Measurements from ENCODE around the gene DSC1. TPM values are rescaled to one million over a fixed set of nuclear protein-coding genes. Genes with fewer than 3 reads are reported as not detected.

DSC1 gene
- total and polyA plus RNA-seq, 2 of the 13 experiments (the other 11 are each of a cell fraction or from before 2014, with no cell fraction given), result not detected

DNA sequence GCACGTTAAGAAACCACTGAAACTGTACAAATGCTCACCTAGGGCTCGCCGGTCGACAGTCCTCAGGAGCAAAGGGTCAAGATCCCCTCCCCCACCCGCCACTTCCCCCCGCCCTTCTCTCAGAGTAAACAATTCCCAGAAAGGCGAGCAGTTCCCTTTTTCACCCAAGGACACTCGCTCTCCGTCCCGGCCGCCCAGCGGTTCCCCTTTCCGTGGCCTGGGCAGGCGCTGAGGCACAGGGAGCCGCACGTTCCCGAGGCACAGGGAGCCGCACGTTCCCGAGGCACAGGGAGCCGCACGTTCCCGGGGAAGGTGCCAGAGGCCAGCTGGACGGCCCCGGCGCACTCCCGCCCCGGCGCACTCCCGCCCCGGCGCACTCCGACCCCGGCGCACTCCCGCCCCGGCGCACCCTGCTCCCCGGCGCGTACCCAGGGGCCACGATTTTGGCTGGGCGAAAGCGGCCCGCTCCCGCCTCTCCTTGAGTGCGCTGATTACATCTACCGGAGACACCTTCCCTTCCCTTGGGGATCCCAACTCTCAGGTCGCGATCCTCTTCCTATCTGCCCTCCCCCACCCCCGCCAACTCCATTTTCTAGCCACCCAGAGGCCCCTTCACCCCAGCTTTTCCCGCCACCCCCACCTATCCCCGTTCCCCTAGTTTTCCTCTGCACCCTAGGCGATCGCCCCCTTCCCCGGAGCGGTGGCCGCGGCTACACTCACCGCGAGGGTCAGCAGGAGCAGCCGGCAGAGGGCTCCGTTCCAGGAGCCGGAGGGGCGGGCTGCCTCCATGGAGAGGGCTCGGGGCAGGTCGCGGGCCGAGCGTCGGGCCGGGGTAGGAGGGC is 61.3 kb downstream of the DSC1 start (continued):
- TF ChIP-seq, protein P1, sequence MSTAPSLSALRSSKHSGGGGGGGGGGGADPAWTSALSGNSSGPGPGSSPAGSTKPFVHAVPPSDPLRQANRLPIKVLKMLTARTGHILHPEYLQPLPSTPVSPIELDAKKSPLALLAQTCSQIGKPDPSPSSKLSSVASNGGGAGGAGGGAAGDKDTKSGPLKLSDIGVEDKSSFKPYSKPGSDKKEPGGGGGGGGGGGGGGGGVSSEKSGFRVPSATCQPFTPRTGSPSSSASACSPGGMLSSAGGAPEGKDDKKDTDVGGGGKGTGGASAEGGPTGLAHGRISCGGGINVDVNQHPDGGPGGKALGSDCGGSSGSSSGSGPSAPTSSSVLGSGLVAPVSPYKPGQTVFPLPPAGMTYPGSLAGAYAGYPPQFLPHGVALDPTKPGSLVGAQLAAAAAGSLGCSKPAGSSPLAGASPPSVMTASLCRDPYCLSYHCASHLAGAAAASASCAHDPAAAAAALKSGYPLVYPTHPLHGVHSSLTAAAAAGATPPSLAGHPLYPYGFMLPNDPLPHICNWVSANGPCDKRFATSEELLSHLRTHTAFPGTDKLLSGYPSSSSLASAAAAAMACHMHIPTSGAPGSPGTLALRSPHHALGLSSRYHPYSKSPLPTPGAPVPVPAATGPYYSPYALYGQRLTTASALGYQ (CRISPR knock-in tag; IDR thresholded peaks at IDR 0.05), result no peak
- TF ChIP-seq, protein P2, sequence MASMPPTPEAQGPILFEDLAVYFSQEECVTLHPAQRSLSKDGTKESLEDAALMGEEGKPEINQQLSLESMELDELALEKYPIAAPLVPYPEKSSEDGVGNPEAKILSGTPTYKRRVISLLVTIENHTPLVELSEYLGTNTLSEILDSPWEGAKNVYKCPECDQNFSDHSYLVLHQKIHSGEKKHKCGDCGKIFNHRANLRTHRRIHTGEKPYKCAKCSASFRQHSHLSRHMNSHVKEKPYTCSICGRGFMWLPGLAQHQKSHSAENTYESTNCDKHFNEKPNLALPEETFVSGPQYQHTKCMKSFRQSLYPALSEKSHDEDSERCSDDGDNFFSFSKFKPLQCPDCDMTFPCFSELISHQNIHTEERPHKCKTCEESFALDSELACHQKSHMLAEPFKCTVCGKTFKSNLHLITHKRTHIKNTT (CRISPR knock-in tag; IDR thresholded peaks at IDR 0.05), result no peak
- TF ChIP-seq ZNF441 (CRISPR knock-in tag; IDR thresholded peaks at IDR 0.05; ENCODE audit: borderline replicate concordance), result no peak
- TF ChIP-seq ZNF619 (CRISPR knock-in tag; IDR thresholded peaks at IDR 0.05), result no peak
- no peak for TF ChIP-seq ZKSCAN1 (IDR thresholded peaks at IDR 0.05; ENCODE audit: low read length)
- TF ChIP-seq, protein P3, sequence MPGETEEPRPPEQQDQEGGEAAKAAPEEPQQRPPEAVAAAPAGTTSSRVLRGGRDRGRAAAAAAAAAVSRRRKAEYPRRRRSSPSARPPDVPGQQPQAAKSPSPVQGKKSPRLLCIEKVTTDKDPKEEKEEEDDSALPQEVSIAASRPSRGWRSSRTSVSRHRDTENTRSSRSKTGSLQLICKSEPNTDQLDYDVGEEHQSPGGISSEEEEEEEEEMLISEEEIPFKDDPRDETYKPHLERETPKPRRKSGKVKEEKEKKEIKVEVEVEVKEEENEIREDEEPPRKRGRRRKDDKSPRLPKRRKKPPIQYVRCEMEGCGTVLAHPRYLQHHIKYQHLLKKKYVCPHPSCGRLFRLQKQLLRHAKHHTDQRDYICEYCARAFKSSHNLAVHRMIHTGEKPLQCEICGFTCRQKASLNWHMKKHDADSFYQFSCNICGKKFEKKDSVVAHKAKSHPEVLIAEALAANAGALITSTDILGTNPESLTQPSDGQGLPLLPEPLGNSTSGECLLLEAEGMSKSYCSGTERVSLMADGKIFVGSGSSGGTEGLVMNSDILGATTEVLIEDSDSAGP (CRISPR knock-in tag; IDR thresholded peaks at IDR 0.05; ENCODE audit: borderline replicate concordance), result no peak
- TF ChIP-seq RAD51 (IDR thresholded peaks at IDR 0.05; ENCODE audit: borderline replicate concordance), result no peak
- TF ChIP-seq ZNF235 (CRISPR knock-in tag; IDR thresholded peaks at IDR 0.05; ENCODE audit: borderline replicate concordance), result peak; percentile 53; the same call in 1 of the 2 replicates
- TF ChIP-seq, protein P4, sequence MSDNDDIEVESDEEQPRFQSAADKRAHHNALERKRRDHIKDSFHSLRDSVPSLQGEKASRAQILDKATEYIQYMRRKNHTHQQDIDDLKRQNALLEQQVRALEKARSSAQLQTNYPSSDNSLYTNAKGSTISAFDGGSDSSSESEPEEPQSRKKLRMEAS (IDR thresholded peaks at IDR 0.05), result peak; percentile 69
- TF ChIP-seq MYNN (CRISPR knock-in tag; IDR thresholded peaks at IDR 0.05; ENCODE audit: low read depth), result no peak
- TF ChIP-seq, protein P5, sequence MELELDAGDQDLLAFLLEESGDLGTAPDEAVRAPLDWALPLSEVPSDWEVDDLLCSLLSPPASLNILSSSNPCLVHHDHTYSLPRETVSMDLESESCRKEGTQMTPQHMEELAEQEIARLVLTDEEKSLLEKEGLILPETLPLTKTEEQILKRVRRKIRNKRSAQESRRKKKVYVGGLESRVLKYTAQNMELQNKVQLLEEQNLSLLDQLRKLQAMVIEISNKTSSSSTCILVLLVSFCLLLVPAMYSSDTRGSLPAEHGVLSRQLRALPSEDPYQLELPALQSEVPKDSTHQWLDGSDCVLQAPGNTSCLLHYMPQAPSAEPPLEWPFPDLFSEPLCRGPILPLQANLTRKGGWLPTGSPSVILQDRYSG (CRISPR knock-in tag; IDR thresholded peaks at IDR 0.05), result no peak
- TF ChIP-seq, protein P6, sequence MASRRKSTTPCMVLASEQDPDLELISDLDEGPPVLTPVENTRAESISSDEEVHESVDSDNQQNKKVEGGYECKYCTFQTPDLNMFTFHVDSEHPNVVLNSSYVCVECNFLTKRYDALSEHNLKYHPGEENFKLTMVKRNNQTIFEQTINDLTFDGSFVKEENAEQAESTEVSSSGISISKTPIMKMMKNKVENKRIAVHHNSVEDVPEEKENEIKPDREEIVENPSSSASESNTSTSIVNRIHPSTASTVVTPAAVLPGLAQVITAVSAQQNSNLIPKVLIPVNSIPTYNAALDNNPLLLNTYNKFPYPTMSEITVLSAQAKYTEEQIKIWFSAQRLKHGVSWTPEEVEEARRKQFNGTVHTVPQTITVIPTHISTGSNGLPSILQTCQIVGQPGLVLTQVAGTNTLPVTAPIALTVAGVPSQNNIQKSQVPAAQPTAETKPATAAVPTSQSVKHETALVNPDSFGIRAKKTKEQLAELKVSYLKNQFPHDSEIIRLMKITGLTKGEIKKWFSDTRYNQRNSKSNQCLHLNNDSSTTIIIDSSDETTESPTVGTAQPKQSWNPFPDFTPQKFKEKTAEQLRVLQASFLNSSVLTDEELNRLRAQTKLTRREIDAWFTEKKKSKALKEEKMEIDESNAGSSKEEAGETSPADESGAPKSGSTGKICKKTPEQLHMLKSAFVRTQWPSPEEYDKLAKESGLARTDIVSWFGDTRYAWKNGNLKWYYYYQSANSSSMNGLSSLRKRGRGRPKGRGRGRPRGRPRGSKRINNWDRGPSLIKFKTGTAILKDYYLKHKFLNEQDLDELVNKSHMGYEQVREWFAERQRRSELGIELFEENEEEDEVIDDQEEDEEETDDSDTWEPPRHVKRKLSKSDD (CRISPR knock-in tag; IDR thresholded peaks at IDR 0.05; ENCODE audit: low read depth), result 0 out of 2 replicates have a peak, but pooled peaks have one; percentile 45
- no peak for TF ChIP-seq EZH2 (conservative IDR thresholded peaks at IDR 0.05; ENCODE audit: low read depth, low read length)
- no peak for TF ChIP-seq ZNF3 (CRISPR knock-in tag; IDR thresholded peaks at IDR 0.05)
- TF ChIP-seq ZSCAN31 (CRISPR knock-in tag; IDR thresholded peaks at IDR 0.05; ENCODE audit: low read depth), result 0 out of 2 replicates have a peak, but pooled peaks have one; percentile 32
- TF ChIP-seq, protein P7, sequence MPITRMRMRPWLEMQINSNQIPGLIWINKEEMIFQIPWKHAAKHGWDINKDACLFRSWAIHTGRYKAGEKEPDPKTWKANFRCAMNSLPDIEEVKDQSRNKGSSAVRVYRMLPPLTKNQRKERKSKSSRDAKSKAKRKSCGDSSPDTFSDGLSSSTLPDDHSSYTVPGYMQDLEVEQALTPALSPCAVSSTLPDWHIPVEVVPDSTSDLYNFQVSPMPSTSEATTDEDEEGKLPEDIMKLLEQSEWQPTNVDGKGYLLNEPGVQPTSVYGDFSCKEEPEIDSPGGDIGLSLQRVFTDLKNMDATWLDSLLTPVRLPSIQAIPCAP (CRISPR knock-in tag; IDR thresholded peaks at IDR 0.05; ENCODE audit: low read depth), result no peak
- TF ChIP-seq ZNF572 (CRISPR knock-in tag; IDR thresholded peaks at IDR 0.05), result no peak
- TF ChIP-seq KLF6 (CRISPR knock-in tag; IDR thresholded peaks at IDR 0.05), result no peak
- TF ChIP-seq ZNF790 (CRISPR knock-in tag; IDR thresholded peaks at IDR 0.05; ENCODE audit: borderline replicate concordance), result no peak
- TF ChIP-seq ZNF263 (CRISPR knock-in tag; IDR thresholded peaks at IDR 0.05), result no peak; the same call in 1 of the 2 replicates

All from HepG2 (cell line).